ENCODE data around the gene NKX6-1.
A peak's percentile ranks its signal among the peaks of the same experiment; 100 is the strongest.

NKX6-1 gene

GRCh38 chr4:84499624-84499982 lies 511 bp upstream of the NKX6-1 start:
- no peak overlapping the region for H3K27ac ChIP-seq (ENCODE audit: insufficient read depth, low read depth, low read length, poor library complexity, severe bottlenecking)
- H3K4me1 ChIP-seq (ENCODE audit: control insufficient read depth, insufficient read depth, low read length) = peaks cover 27% of the 10 kb centered on the region
- H3K27me3 ChIP-seq (ENCODE audit: control insufficient read depth, insufficient read depth, low read length, poor library complexity, severe bottlenecking) = peaks cover 100% of the 10 kb centered on the region
- H3K4me3 ChIP-seq (ENCODE audit: insufficient read depth, low read depth, low read length) = peak overlapping the region; percentile 47
- H3K36me3 ChIP-seq (ENCODE audit: control insufficient read depth, insufficient read depth, low read length) = no peaks in the 10 kb centered on the region
- WGBS, 2 experiments = 0 to 1% methylated on average over 11 of the region's 11 CpGs
- no peaks in the 10 kb centered on the region for H3K9me3 ChIP-seq (ENCODE audit: control insufficient read depth, low read length)

GRCh38 chr4:84498203-84498934 lies 723 bp downstream of the NKX6-1 start:
- Histone ChIP-seq H3K27ac (ENCODE audit: insufficient read depth, low read depth, low read length, poor library complexity, severe bottlenecking) (no peak overlapping the region), H3K4me1 (ENCODE audit: control insufficient read depth, insufficient read depth, low read length) (peaks cover 27% of the 10 kb centered on the region), H3K27me3 (ENCODE audit: control insufficient read depth, insufficient read depth, low read length, poor library complexity, severe bottlenecking) (peaks cover 100% of the 10 kb centered on the region), H3K4me3 (ENCODE audit: insufficient read depth, low read depth, low read length) (peak overlapping the region; percentile 47), H3K9me3 (ENCODE audit: control insufficient read depth, low read length) (no peaks in the 10 kb centered on the region), H3K36me3 (ENCODE audit: control insufficient read depth, insufficient read depth, low read length) (no peaks in the 10 kb centered on the region)
- WGBS, 2 experiments = 0% methylated on average over 63 of the region's 63 CpGs

- Histone ChIP-seq H3K27me3 (ENCODE audit: control insufficient read depth, insufficient read depth, low read length, poor library complexity, severe bottlenecking) (peaks cover 100% of the 10 kb centered on the region), H3K9me3 (ENCODE audit: control insufficient read depth, low read length) (no peaks in the 10 kb centered on the region), H3K4me1 (ENCODE audit: control insufficient read depth, insufficient read depth, low read length) (peaks cover 29% of the 10 kb centered on the region), H3K27ac (ENCODE audit: insufficient read depth, low read depth, low read length, poor library complexity, severe bottlenecking) (no peak overlapping the region), H3K4me3 (ENCODE audit: insufficient read depth, low read depth, low read length) (peak overlapping the region; percentile 47), H3K36me3 (ENCODE audit: control insufficient read depth, insufficient read depth, low read length) (no peaks in the 10 kb centered on the region)
- WGBS, 2 experiments = 1% methylated on average over 73 of the region's 73 CpGs
These were observed 1.4 kb downstream of the NKX6-1 start for GRCh38 chr4:84497504-84498202.

- Histone ChIP-seq H3K27me3 (ENCODE audit: control insufficient read depth, insufficient read depth, low read length, poor library complexity, severe bottlenecking) (peaks cover 100% of the 10 kb centered on the region), H3K27ac (ENCODE audit: insufficient read depth, low read depth, low read length, poor library complexity, severe bottlenecking) (no peak overlapping the region), H3K9me3 (ENCODE audit: control insufficient read depth, low read length) (no peaks in the 10 kb centered on the region), H3K36me3 (ENCODE audit: control insufficient read depth, insufficient read depth, low read length) (no peaks in the 10 kb centered on the region), H3K4me3 (ENCODE audit: insufficient read depth, low read depth, low read length) (peak overlapping the region; percentile 47), H3K4me1 (ENCODE audit: control insufficient read depth, insufficient read depth, low read length) (peaks cover 29% of the 10 kb centered on the region)
- WGBS, 2 experiments = 1% methylated on average over 53 of the region's 53 CpGs
These were observed 2.2 kb downstream of the NKX6-1 start for GRCh38 chr4:84496706-84497503.

GRCh38 chr4:84496331-84496705 lies 2.8 kb downstream of the NKX6-1 start:
- 0 to 1% methylated on average over 24 of the region's 24 CpGs for WGBS, 2 experiments
- H3K4me3 ChIP-seq (ENCODE audit: insufficient read depth, low read depth, low read length) = peak overlapping the region; percentile 47
- no peak overlapping the region for H3K27ac ChIP-seq (ENCODE audit: insufficient read depth, low read depth, low read length, poor library complexity, severe bottlenecking)
- no peaks in the 10 kb centered on the region for H3K36me3 ChIP-seq (ENCODE audit: control insufficient read depth, insufficient read depth, low read length)
- peaks cover 25% of the 10 kb centered on the region for H3K4me1 ChIP-seq (ENCODE audit: control insufficient read depth, insufficient read depth, low read length)
- H3K9me3 ChIP-seq (ENCODE audit: control insufficient read depth, low read length) = no peaks in the 10 kb centered on the region
- peaks cover 100% of the 10 kb centered on the region for H3K27me3 ChIP-seq (ENCODE audit: control insufficient read depth, insufficient read depth, low read length, poor library complexity, severe bottlenecking)

- no peaks in the 10 kb centered on the region for H3K36me3 ChIP-seq (ENCODE audit: control insufficient read depth, insufficient read depth, low read length)
- no peak overlapping the region for H3K27ac ChIP-seq (ENCODE audit: insufficient read depth, low read depth, low read length, poor library complexity, severe bottlenecking)
- peak overlapping the region; percentile 8 for H3K4me3 ChIP-seq (ENCODE audit: insufficient read depth, low read depth, low read length)
- 2 to 3% methylated on average over 23 of the region's 23 CpGs for WGBS, 2 experiments
- peaks cover 25% of the 10 kb centered on the region for H3K4me1 ChIP-seq (ENCODE audit: control insufficient read depth, insufficient read depth, low read length)
- peaks cover 100% of the 10 kb centered on the region for H3K27me3 ChIP-seq (ENCODE audit: control insufficient read depth, insufficient read depth, low read length, poor library complexity, severe bottlenecking)
- no peaks in the 10 kb centered on the region for H3K9me3 ChIP-seq (ENCODE audit: control insufficient read depth, low read length)
These were observed 3.3 kb downstream of the NKX6-1 start for GRCh38 chr4:84495794-84496261.

GRCh38 chr4:84495118-84495793 lies 3.8 kb downstream of the NKX6-1 start:
- no peak overlapping the region for H3K4me3 ChIP-seq (ENCODE audit: insufficient read depth, low read depth, low read length)
- no peaks in the 10 kb centered on the region for H3K36me3 ChIP-seq (ENCODE audit: control insufficient read depth, insufficient read depth, low read length)
- H3K4me1 ChIP-seq (ENCODE audit: control insufficient read depth, insufficient read depth, low read length) = peaks cover 25% of the 10 kb centered on the region
- peaks cover 100% of the 10 kb centered on the region for H3K27me3 ChIP-seq (ENCODE audit: control insufficient read depth, insufficient read depth, low read length, poor library complexity, severe bottlenecking)
- WGBS, 2 experiments = 6% methylated on average over 17 to 21 of the region's 21 CpGs
- no peaks in the 10 kb centered on the region for H3K9me3 ChIP-seq (ENCODE audit: control insufficient read depth, low read length)
- H3K27ac ChIP-seq (ENCODE audit: insufficient read depth, low read depth, low read length, poor library complexity, severe bottlenecking) = no peak overlapping the region

- no peak overlapping the region for H3K27ac ChIP-seq (ENCODE audit: insufficient read depth, low read depth, low read length, poor library complexity, severe bottlenecking)
These were observed 4.6 kb downstream of the NKX6-1 start for GRCh38 chr4:84494531-84494930.

GRCh38 chr4:84494076-84494475 lies 5.0 kb downstream of the NKX6-1 start:
- H3K27ac ChIP-seq (ENCODE audit: insufficient read depth, low read depth, low read length, poor library complexity, severe bottlenecking) = no peak overlapping the region
- WGBS, 2 experiments = 29% methylated on average over 2 of the region's 2 CpGs; no CpG with 5 or more reads in 1 of the 2 experiments
- H3K4me1 ChIP-seq (ENCODE audit: control insufficient read depth, insufficient read depth, low read length) = peaks cover 33% of the 10 kb centered on the region
- H3K9me3 ChIP-seq (ENCODE audit: control insufficient read depth, low read length) = no peaks in the 10 kb centered on the region
- H3K36me3 ChIP-seq (ENCODE audit: control insufficient read depth, insufficient read depth, low read length) = no peaks in the 10 kb centered on the region
- H3K27me3 ChIP-seq (ENCODE audit: control insufficient read depth, insufficient read depth, low read length, poor library complexity, severe bottlenecking) = peaks cover 100% of the 10 kb centered on the region
- no peak overlapping the region for H3K4me3 ChIP-seq (ENCODE audit: insufficient read depth, low read depth, low read length)

More at GRCh38 chr4:84494531-84494930, 4.6 kb downstream of the NKX6-1 start:
- Histone ChIP-seq H3K4me3 (ENCODE audit: insufficient read depth, low read depth, low read length) (no peak overlapping the region), H3K27me3 (ENCODE audit: control insufficient read depth, insufficient read depth, low read length, poor library complexity, severe bottlenecking) (peaks cover 100% of the 10 kb centered on the region), H3K9me3 (ENCODE audit: control insufficient read depth, low read length) (no peaks in the 10 kb centered on the region), H3K36me3 (ENCODE audit: control insufficient read depth, insufficient read depth, low read length) (no peaks in the 10 kb centered on the region), H3K4me1 (ENCODE audit: control insufficient read depth, insufficient read depth, low read length) (peaks cover 29% of the 10 kb centered on the region)
- 96% methylated on average over 2 of the region's 2 CpGs; no CpG with 5 or more reads in 1 of the 2 experiments for WGBS, 2 experiments

Measured in ectodermal cell (in vitro differentiated cells).